ENCODE measurements around the gene NMD3.
A peak's percentile ranks its signal among the peaks of the same experiment; 100 is the strongest.
"Not testable (repeated sequence)": the region's sequence is repeated elsewhere in the genome, so short reads cannot be mapped to it uniquely, and the experiment has no call there.

The NMD3 gene

DNA sequence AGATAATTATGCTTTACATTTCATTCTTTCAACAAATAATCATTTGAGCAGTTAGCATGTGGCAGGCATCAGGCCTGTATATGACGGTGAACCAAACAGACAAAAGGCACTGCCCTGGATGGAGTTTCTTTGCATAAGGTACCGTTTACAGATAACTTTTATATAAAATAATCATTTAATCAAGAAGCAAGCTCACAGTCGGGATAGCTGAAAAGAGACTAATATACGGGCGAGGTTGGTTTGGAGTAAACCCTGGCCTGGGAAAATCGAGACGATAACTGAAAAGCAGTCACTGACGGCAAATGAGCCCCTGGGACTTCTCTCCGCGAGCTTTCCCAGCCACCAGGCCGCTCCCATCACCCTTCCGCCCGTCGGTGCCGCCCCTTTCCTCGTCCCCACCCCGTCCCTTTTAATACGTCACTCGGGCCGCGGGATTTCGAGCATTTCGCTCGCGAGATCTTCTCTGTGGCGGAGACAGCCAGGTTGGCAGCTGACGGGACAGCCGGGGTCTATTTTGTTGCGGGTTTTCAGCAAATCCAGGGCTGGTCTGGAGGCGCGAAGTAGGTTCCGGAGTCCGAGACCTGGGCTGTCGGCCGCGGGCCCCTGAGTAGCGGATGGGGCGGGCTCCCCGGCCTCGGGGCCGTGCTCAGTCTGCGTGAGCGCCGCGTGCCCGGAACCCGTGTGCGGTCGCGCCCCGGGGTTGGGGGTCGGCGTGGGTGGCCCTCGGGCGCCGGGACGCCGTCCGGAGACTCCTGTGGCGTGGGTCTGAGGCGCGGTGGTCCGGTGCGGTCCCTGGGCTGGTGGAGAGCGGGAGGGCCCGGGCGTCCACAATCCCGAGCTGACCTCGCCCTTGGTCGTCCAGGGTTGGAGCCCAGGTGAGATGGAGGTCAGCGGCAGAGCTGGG is at the start of gene NMD3:
TSS of gene NMD3 (plus strand) at position 462 of the 904 bp plus-strand sequence. CDS start 703 bp downstream, outside the sequence.
- peak; percentile 95 for DNase-seq

DNA sequence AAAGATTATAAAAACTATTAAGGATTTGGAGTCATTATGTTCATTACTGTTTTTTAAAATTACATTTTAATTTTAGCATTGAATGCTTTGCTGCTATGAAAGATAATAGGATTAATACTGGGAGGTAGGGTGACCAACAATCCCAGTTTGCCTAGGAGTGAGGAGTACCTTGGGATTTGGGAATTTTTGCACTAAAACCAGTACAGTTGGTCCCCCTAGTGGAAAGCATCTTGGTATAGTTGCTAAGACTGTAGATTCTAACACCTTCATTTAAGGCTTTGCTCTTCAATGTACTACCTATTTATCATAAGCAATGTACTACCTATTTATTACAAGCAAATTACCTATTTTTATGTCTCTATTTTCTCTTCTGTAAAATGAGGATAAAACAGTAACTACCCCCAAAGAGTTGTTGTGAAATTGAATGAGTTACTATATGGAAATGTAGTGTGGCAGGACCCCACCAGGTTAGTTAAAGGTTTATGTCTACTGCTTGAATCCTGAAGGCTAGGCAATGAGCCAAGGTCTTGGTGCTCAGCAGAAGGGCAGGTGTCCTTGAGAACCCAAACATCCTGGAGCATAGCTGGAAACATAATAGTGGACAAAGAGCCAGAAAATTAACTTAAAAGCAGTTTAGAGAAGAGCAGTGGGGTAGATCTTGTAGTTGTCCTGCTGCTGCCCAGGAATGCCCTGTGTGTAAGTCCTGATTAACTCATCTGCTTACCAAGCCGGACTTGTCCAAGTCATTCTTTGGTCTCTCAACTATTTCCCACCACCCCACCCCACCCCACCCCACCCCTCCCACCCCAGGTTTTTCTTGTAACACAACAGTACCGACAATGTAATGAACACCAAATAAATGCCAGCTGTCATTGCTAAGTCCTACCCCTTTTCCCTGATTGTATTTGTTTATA is 49.2 kb upstream of the NMD3 start:
- DNase-seq: peak; percentile 59

DNA sequence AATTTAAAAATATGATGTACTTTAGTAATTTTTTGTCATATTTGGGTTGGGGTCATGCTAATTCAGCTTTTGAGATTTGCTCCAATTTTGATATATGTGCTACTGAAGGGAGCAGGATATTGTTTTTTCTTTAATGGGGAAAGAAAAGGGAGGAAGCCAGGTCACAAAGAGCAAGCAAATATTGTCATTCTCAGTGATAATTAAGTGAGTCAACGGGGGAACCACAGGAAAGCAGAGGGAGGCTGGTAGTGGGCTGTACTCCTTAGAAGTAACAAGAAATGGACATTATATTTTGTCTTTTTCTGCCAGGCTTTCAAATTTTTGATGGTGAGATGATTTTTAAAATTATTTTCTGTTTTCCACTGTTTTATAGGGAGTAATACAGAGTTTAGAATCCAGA is 45.6 kb upstream of the NMD3 start:
- DNase-seq: peak; percentile 84

DNA sequence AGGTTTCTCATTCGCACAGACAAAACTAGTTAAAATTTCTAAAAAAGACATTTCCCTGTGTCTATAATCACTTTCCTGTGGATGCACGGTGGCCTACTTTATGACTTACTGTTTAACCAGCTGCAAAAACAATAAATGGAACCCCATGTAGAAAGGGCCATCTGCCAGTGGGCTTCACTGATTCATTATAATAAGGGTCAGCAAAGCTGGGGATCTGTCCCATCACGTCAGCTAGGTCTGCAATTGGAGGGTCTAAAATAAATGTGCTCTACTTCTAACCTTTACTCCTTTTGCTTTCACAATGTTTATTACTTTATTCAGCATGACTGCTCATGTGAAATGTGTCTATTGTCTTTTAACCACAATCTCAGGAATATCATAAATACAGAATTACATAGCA is 43.1 kb upstream of the NMD3 start:
- DNase-seq: peak; percentile 94

DNA sequence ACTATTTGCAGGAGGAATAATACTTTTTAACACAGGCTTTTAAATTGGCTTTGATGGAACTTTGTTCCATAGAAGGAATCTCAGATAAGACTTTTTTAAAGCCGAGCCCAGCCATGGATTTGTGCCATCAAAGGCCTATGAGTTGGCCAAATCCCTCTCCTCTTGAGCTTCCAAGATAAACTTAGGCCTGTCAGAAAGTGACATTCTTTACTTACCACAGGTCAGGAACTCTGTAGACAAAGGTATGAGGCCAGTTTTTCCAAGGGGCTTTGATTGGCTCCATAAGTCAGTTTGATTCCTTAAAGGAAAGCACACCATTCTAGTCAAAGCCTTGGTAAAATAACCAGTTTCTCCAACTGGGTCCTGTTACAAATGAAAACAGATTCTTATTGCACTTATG is 39.7 kb upstream of the NMD3 start:
- DNase-seq: not testable (repeated sequence)

DNA sequence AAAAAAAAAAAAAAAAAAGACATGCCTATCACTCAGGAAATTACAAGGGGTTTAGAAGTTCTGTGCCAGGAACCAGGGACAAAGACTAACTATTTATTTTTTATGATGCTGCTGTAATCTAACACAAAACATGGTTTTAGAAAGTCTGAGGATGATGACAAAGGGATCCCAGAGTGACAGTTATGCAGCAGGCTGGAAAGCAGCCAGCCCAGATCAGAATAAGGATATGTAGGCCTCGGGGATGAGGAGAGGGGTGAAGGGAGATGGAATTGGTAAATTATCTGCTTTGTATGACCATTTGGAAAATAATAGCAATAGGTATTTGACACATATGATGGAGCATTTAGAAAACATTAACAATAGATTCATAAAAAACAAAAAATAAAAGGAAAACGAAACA is 34.1 kb upstream of the NMD3 start:
- DNase-seq: no peak

DNA sequence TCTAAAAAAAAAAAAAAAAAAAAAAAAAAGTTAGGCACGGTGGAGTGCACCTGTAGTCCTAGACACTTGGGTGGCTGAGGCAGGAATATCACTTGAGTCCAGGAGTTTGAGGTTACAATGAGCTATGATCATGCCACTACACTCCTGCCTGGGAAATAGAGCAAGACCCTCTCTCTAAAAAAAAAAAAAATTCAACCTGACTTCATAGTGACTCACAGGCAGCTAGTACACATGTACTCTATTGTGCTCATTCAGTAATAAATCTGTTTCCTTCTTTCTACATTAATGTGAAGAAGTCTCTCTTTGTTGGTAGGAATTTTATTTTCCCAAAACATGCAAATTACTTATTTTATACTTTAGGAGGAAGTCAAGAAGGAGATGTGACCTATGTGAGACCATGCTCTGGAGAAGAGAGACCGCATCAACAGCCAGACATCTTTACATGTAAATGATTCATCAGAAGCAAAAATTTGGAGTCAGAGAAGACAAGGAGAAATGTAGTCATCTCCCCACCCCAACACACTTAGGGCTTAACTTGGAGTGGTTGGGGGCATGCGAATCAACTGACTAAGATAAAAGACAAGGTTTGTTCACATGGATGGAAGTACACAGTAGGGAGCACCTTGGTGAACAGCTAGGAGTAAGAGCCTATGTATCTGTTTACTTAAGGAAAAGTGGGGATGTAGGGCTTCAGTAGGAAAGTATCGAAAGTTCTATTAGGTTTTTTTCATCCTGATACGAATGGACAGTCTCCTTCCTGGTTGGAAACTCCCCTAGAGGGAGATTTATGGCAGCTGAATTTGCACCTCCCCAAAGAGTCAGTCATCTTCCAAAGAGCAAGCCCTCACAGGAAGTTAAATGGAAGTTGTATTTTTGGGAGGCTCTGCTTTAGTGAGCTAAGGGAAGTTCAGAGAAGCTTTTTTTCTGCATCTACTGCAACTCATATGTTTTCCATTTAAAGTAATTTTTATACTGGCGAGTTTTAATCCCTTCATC is 23.0 kb upstream of the NMD3 start:
- no peak for DNase-seq

DNA sequence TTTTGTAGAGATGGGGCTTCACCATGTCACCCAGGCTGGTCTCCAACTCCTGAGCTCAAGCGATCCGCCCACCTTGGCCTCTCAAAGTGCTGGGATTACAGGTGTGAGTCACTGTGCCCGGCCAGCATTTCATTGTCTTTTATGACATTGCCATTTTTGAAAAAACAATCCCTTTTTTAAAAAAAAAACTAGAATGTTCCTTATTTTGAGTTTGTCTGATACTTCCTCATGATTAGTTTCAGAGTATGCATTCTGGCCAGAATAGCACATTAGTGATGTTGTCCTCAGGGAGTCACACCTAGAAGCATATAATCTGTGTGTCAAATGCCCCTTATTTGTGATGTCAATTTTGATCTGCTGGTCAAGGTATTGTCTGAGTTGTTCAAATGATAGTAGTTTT is 21.2 kb upstream of the NMD3 start:
- no peak for DNase-seq

DNA sequence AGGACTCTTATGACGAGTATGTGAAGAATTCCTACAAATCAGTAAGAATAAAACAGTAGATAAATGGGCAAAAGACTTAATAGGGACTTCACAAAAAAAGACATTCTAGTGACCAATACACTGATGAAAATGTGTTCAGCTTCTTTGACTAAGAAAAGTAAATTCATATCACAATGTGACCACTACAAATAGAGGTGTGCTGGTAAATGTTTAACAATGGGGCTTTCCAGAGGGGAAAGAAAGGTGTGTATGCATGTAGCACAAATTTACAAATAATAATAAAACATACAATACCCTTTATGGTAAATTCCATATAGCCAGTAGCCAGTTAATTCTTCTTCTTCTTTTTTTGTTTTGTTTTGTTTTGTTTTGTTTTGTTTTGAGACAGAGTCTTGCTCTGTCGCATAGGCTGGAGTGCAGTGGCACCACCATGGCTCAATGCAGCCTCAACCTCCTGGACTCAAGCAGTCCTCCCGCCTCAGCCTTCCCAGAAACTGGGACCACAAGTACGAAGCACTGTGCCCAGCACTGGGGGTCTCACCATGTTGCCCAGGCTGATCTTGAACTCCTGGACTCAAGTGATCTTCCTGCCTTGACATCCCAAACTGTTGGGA is 17.5 kb upstream of the NMD3 start:
- DNase-seq: no peak

DNA sequence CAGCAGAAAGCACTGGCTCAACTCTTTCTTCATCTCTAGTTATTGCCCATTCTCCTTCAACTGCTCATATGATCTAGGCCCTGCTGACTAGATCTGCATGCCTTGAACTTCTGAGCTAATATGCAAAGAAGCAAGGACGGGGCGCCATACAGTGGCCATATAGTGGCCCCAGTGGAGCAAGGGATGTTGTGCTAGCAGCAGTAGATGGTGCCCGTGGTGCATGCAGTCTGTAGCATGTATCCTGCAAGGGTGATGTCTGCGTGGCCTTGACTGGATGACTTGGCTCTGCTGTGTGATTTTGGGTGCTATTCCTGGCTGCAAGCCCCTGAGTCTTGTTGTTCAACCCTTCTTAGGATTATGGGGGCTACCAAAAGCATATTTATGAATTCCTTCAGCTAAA is 12.2 kb upstream of the NMD3 start:
- DNase-seq: peak; percentile 8

DNA sequence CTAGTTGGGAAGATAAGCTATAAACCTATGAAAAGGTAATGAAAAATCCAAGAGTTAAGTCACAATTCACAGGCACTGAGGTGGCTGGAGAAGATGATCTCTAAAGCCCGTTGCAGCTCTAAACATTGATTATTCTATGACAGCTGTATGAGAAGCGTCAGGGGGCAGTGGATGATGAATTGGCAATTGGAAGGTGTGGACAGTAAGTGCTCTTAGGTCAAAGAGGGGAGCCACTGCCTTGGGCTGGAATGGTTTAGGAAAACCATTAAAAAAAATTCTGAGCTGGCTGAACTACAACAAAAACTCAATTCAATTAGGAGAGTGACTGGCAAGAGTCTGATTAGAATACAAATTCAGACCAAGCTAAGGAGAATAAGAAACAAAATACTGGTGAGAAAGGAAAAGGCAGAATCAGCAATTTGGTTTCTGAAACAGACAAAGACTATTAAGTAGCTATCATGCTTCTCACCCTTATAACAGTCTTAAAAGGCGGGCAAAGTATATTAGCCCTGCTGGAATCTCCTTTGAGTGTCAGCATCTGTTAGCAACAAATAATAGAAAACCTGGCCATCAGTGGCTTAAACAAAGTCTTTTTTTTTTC is 8.8 kb upstream of the NMD3 start:
- peak; percentile 30 for DNase-seq

DNA sequence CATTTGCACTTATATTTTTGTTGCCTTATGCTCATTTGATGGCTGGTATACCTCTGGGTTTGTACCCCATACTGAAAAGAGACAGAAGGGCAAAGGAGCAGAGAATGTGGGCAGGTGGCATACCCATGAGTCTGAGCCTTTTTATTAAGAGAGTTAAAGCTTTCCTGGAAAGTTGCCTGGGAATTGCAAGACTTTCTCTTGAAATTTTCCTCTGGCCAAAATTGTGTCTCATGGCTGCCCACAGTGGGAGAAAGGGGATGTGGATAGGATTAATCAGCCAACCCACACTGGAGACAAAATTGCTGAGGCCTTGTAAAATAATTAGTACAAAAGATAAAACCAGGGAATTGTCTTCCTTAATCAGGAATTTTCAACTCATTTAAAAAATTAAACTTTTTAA is 8.2 kb upstream of the NMD3 start:
- DNase-seq: no peak

DNA sequence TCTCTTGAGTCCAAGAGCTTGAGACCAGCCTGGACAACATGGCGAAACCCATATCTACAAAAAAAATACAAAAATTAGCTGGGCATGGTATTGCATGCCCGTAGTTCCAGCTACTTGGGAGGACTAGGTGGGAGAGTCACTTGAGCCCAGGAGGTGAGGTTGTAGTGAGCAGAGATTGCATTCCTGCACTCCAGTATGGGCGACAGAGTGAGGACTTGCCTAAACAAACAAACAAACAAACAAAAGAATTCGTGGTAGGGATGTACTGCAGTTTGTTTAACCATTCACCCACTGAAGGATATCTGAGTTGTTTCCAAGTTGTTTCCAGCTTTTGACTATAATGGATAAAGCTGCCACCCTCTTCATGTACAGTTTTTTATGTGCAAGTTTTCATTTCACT is 7.5 kb upstream of the NMD3 start:
- no peak for DNase-seq

DNA sequence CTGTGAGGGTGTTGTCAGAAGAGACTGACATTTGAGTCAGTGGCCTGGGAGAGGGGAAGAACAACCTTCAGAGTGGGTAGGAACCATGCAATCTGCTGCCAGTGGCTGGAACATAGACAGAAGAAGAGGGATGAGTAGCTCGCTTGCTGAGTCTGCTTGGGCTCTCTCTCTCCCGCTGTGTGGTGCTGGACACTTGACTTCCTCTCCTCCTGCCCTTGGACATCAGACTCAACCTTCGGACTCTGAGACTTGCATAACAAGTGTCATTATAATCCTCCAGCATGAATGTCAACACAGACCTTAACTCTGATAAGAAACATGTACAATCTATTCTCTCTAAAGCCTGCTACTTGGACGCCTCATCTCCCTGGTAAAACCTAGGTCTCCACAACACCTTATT is 5.9 kb upstream of the NMD3 start:
- DNase-seq: no peak

DNA sequence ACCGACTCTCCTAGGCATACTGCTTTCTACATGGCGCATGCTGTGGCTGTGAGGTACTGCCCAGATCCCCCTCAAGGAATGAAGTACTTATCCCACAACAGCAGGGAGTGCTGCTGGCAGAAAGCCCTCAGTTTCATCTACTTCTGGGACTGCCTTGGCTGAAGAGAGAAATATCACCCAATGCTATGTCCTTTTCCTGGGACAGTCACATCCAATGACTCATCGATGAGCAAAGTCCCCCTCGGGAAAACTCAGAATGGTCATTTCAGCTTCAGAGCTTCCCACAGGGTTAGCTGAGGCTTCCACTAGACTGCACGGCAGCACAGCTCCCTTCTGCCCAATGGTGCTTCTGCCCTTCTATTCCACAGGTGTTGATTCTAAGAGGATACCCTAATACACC is 3.6 kb upstream of the NMD3 start:
- DNase-seq: no peak

DNA sequence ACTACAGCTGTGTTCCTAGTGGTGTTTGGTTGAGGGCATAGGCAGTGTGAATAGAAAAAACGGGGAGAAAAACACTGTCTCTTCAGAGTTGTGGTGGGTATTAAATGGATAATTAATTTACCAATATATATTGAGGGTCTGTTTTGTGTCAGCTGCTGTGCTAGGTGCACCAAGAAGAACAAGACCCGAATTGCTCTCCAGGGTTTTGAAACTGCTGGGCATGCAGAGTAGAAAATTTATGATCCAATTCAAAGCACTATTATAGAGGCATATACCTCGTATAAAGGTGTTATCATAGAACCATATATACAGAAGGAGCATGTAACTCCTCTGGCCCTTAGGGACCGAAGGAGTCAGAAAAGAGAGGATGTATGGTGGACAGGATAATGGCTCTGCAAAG is 1.6 kb upstream of the NMD3 start:
- no peak for DNase-seq

DNA sequence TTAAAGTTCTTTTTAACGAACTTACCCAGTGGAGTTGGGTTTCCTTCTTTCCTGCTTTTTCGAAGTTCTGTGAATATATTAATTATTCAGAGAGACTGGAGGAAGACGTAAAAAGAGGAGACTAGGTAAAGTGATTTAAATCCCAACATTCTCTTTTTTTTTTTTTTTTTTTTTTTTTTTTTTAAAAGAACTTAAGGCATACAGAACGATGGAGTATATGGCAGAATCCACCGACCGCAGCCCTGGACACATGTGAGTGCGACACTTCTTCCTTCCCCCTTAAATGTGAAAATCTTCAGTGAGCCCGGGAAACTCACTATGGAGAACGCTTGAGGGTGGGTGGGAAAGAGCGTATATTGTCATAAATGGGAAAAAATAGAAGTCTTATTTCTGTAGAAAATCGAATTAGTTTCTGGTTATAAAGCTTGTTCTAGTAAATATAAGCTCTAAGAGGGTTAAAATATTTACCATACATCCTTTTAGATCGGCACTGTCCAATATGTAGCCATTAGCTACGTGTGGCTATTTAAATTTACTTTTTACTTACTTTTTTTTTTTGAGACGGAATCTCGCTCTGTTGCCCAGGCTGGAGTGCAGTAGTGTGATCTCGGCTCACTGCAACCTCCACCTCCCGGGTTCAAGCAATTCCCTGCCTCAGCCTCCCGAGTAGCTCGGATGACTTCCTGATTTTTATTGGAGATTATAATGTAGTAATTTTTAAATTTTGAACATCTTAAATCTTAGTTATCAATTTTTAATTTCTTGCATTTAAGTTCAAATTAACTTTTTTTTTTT is 892 bp downstream of the NMD3 start:
- peak; percentile 49 for DNase-seq

DNA sequence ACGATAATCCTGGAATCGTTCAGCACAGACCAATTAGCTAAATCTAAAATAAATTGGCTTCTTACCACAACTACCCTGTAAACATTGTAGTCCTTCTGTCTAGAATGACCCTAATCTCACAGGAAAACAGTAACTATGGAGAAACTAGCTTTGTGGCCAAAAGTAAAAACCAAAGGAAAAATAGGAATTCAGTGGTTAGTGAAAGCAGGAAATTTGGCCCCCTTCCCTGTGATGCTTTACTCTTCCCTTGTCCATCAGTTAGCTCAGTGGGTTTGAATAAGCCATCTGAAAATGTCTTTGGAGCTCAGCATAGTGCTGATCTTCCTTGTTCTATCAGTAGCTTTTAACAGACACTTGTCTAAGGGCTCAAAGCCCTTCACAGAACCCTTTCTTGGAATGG is 1.6 kb downstream of the NMD3 start:
- DNase-seq: peak; percentile 41

DNA sequence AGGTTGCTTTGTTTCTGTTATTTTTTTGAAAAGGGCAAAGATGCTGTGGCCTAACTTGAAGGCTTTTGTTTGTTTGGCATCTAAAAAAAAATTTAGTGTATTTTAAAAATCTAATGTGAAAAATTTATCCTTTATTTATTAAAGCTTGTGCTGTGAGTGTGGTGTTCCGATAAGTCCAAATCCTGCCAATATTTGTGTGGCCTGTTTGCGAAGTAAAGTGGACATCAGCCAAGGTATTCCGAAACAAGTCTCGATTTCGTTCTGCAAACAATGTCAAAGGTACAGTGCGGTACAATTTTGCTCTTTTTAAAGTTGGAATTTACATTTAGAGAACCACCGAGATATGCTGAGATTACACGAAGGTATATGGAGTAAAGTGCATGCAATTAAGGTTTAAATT is 3.7 kb downstream of the NMD3 start:
- no peak for DNase-seq

DNA sequence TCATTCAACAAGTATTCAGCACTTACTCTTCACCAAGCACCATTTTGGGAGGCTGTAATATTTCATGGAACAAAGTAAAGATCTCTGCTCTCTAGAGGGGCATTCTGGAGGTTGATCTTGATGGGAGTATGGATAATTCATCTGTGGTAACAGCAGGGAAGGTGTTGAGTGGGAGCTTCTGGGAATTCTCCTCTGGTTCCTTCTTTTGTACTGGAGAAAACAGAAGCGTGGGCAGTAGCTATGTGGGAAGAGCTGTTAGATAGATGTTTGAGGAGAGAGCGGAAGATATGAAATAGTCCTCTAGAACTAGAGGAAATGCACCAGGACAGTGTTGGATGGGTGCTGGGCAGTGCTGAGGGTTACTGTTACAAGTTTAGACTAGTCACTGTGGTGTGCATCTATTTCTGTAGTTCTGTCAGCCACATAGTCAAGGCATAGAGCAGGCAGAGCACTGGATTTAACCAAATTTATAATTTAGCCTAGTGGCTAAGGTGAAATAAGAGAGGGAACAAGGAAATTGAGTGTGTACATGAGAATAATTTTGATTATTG is 9.6 kb downstream of the NMD3 start:
- no peak for DNase-seq

DNA sequence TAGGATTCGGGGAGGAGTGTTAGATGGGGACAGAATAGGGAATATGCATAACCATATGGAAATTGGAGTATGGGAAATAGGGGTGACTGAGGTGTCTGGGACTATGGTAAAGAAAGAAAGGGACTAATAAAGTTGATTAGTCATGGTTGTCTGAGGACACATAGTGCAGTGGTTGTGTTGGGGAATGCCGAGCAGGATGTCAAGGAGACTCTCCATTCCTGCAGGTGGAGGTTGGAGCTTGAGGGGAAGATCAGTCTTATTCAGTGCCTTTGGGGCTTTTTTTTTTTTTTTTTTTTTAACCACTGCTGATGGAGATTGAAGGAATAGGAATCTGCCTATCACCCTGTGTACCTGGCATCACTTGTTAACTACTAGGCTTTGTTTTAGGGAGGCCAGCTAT is 10.8 kb downstream of the NMD3 start:
- DNase-seq: no peak
